H1 (cell line): ENCODE results near the gene ADGRL4. TPM values are rescaled to one million over a fixed set of nuclear protein-coding genes. Genes with fewer than 3 reads are reported as not detected.

ENCODE experiments used
- CTCF ChIA-PET: fragments of 300-600 bp; sonication (Branson Sonifier 250); formaldehyde crosslinking; loops from one replicate; lab custom pipeline; 2021; ENCODE audit not compliant: partially characterized antibody; lab: Charles Lee
- POLR2A ChIA-PET: fragments of 300-600 bp; sonication (Branson Sonifier 250); formaldehyde crosslinking; loops from one replicate; lab custom pipeline; 2021; ENCODE audit warnings: inconsistent platforms; ENCODE audit not compliant: partially characterized antibody; lab: Charles Lee
- DNase-seq, 2 experiments: peaks; one replicate each; pipeline versions ENCODE4 v3.0.0 to v3.0.0-alpha.2; 2010 to 2022; ENCODE audit warnings: low spot score in 2 of 2, low read depth in 1 of 2, mixed read lengths in 1 of 2
- FAIRE-seq: peaks from 2 replicates; lab custom pipeline; 2011; peaks lifted over from hg19 to GRCh38; lab: Jason Lieb, UNC
- H2AFZ ChIP-seq: 2 replicates; pipeline ENCODE4 v1.8.1; 2012; ENCODE audit warnings: low read length, inconsistent platforms
- H2AK5ac ChIP-seq: 2 replicates; pipeline ENCODE4 v1.6.1; 2013; ENCODE audit warnings: low read depth, low read length
- H2BK120ac ChIP-seq: replicated peaks from 2 replicates; pipeline ENCODE3; 2013; ENCODE audit warnings: low read depth, low read length, inconsistent platforms
- H2BK12ac ChIP-seq: 2 replicates; pipeline ENCODE4 v1.6.1; 2013; ENCODE audit warnings: low read depth, low read length
- H2BK15ac ChIP-seq: 2 replicates; pipeline ENCODE4 v1.6.1; 2013; ENCODE audit warnings: low read length
- H2BK20ac ChIP-seq: 2 replicates; pipeline ENCODE4 v1.6.1; 2013; ENCODE audit warnings: low read length
- H2BK5ac ChIP-seq: 2 replicates; pipeline ENCODE4 v1.6.1; 2013; ENCODE audit warnings: low read depth, low read length
- H3K14ac ChIP-seq: 2 replicates; pipeline ENCODE4 v1.6.1; 2013; ENCODE audit warnings: inconsistent platforms; ENCODE audit not compliant: insufficient read length
- H3K18ac ChIP-seq: 2 replicates; pipeline ENCODE4 v1.6.1; 2013; ENCODE audit warnings: low read length; ENCODE audit errors: extremely low read depth
- H3K23ac ChIP-seq: 2 replicates; pipeline ENCODE4 v1.6.1; 2013; ENCODE audit warnings: inconsistent platforms; ENCODE audit not compliant: insufficient read length
- H3K23me2 ChIP-seq: 2 replicates; pipeline ENCODE4 v1.6.1; 2013; ENCODE audit warnings: low read depth, low read length
- H3K27ac ChIP-seq: 2 replicates; pipeline ENCODE4 v1.6.1; 2011; ENCODE audit warnings: low read depth, low read length, inconsistent platforms
- H3K27me3 ChIP-seq, 4 experiments: replicated peaks in 1 of 4; 1 replicate in 1 of 4; 2 replicates in 3 of 4; pipeline versions ENCODE4 v1.6.1 to v1.8.1; 2011 to 2013; ENCODE audit warnings: low read length in 3 of 4, mild to moderate bottlenecking in 3 of 4, inconsistent platforms in 2 of 4, mixed read lengths in 2 of 4, moderate library complexity in 1 of 4; ENCODE audit not compliant: control insufficient read depth in 3 of 4, insufficient read depth in 3 of 4; ENCODE audit errors: extremely low read depth in 1 of 4
- H3K36me3 ChIP-seq, 4 experiments: 2 replicates each; pipeline versions ENCODE4 v1.6.1 to v1.8.1; 2011 to 2013; ENCODE audit warnings: mild to moderate bottlenecking in 4 of 4, low read length in 3 of 4, moderate library complexity in 2 of 4, control low read depth in 1 of 4, inconsistent platforms in 1 of 4; ENCODE audit not compliant: insufficient read depth in 4 of 4, control insufficient read depth in 2 of 4
- H3K4ac ChIP-seq: replicated peaks from 2 replicates; pipeline ENCODE3; 2013; ENCODE audit warnings: low read length, low read depth, mixed read lengths, inconsistent platforms; ENCODE audit not compliant: insufficient read length
- H3K4me1 ChIP-seq, 4 experiments: replicated peaks in 1 of 4; 1 replicate in 1 of 4; 2 replicates in 3 of 4; pipeline versions ENCODE4 v1.6.1 to v1.8.1; 2011 to 2013; ENCODE audit warnings: low read length in 3 of 4, inconsistent platforms in 2 of 4, mixed read lengths in 1 of 4; ENCODE audit not compliant: insufficient read depth in 4 of 4, control insufficient read depth in 3 of 4
- H3K4me2 ChIP-seq, 2 experiments: 2 replicates each; pipeline versions ENCODE4 v1.6.1 to v1.8.1; 2011 to 2013; ENCODE audit warnings: low read depth in 2 of 2, low read length in 2 of 2, control low read depth in 1 of 2, inconsistent platforms in 1 of 2, mild to moderate bottlenecking in 1 of 2; ENCODE audit not compliant: insufficient read depth in 1 of 2
- H3K4me3 ChIP-seq, 4 experiments: fragments of 200-600, 300-600 bp in 1 of 4; sonication (generic), shearing (Covaris generic), sonication (Bioruptor Twin) in 1 of 4; 2 replicates each; pipeline versions ENCODE4 v1.5.1 to v1.8.1; 2011 to 2016; ENCODE audit warnings: low read length in 4 of 4, low read depth in 3 of 4, control low read depth in 2 of 4, inconsistent platforms in 2 of 4, mild to moderate bottlenecking in 2 of 4, mixed read lengths in 1 of 4, moderate library complexity in 1 of 4; ENCODE audit not compliant: insufficient read depth in 2 of 4; ENCODE audit errors: extremely low read depth in 1 of 4
- H3K56ac ChIP-seq: replicated peaks from 2 replicates; pipeline ENCODE3; 2013; ENCODE audit warnings: low read depth, mild to moderate bottlenecking, mixed read lengths, low read length, inconsistent platforms; ENCODE audit not compliant: insufficient read length
- H3K79me1 ChIP-seq: 2 replicates; pipeline ENCODE4 v1.6.1; 2013; ENCODE audit warnings: low read depth, low read length, control low read depth
- H3K79me2 ChIP-seq, 2 experiments: 2 replicates each; pipeline versions ENCODE4 v1.6.1 to v1.8.1; 2012 to 2013; ENCODE audit warnings: low read length in 2 of 2, mild to moderate bottlenecking in 2 of 2, inconsistent platforms in 1 of 2; ENCODE audit not compliant: insufficient read depth in 2 of 2, control insufficient read depth in 1 of 2
- H3K9ac ChIP-seq, 4 experiments: replicated peaks in 1 of 4; 1 replicate in 1 of 4; 2 replicates in 3 of 4; pipeline versions ENCODE4 v1.6.1 to v1.8.1; 2011 to 2013; ENCODE audit warnings: low read depth in 3 of 4, low read length in 3 of 4, control low read depth in 2 of 4, mild to moderate bottlenecking in 2 of 4, moderate library complexity in 2 of 4, inconsistent platforms in 1 of 4; ENCODE audit errors: extremely low read depth in 1 of 4
- H3K9me3 ChIP-seq, 2 experiments: 2 replicates each; pipeline versions ENCODE4 v1.6.1 to v1.8.1; 2012 to 2013; ENCODE audit warnings: mild to moderate bottlenecking in 2 of 2, moderate library complexity in 2 of 2, control low read depth in 1 of 2, inconsistent platforms in 1 of 2, low read depth in 1 of 2, low read length in 1 of 2, mixed read lengths in 1 of 2; ENCODE audit not compliant: insufficient read depth in 2 of 2
- H4K20me1 ChIP-seq, 2 experiments: replicated peaks in 1 of 2; 2 replicates each; pipeline versions ENCODE3 to v1.8.1; 2011 to 2013; ENCODE audit warnings: inconsistent platforms in 2 of 2, low read length in 2 of 2, mild to moderate bottlenecking in 1 of 2; ENCODE audit not compliant: insufficient read depth in 2 of 2, control insufficient read depth in 1 of 2
- H4K5ac ChIP-seq: 2 replicates; pipeline ENCODE4 v1.6.1; 2013; ENCODE audit warnings: low read length, low read depth, mixed read lengths, inconsistent platforms; ENCODE audit not compliant: insufficient read length
- H4K8ac ChIP-seq: 2 replicates; pipeline ENCODE4 v1.8.0; 2013; ENCODE audit warnings: mild to moderate bottlenecking, moderate library complexity, low read length, inconsistent platforms; ENCODE audit not compliant: insufficient read depth; ENCODE audit errors: extremely low read depth
- H4K91ac ChIP-seq: replicated peaks from 2 replicates; pipeline ENCODE3; 2013; ENCODE audit warnings: low read length, mixed read lengths, inconsistent platforms; ENCODE audit not compliant: insufficient read length
- CHD2 ChIP-seq: IDR thresholded peaks from 2 replicates; pipeline ENCODE4 v1.6.1; 2012; ENCODE audit warnings: low read length, improper control_type of control experiment
- EP300 ChIP-seq, 2 experiments: IDR thresholded peaks; 1 replicate in 1 of 2; 2 replicates in 1 of 2; pipeline ENCODE4 v1.6.1; 2011 to 2012; ENCODE audit warnings: low read depth in 2 of 2, low read length in 2 of 2, mild to moderate bottlenecking in 2 of 2, borderline replicate concordance in 1 of 2, inconsistent platforms in 1 of 2, moderate library complexity in 1 of 2
- WGBS, 2 experiments: shearing (Covaris generic) in 1 of 2; methylation state at CpG; one replicate each; pipeline versions ENCODE4 v1.1.6 to v1.1.7; 2013 to 2015; ENCODE audit warnings: low lambda C conversion rate in 2 of 2, mixed read lengths in 2 of 2, inconsistent platforms in 1 of 2, low coverage in 1 of 2, missing lambda C conversion rate in 1 of 2; ENCODE audit not compliant: insufficient replicate concordance in 2 of 2, insufficient coverage in 1 of 2, insufficient read length in 1 of 2; ENCODE audit errors: extremely low coverage in 1 of 2, missing lambda C conversion rate in 1 of 2; 5-methylcytosine and 5-hydroxymethylcytosine counted together
- polyA plus RNA-seq, 7 experiments: library from polyadenylated mRNA; depleted of rRNA in 3 of 7; stranded (reverse) in 5 of 7; unstranded in 2 of 7; fragments of >200 nt in 5 of 7; fragments of 200-250 nt in 2 of 7; gene quantifications; 1 replicate in 5 of 7; 2 replicates in 1 of 7; 4 replicates in 1 of 7; pipeline versions ENCODE4 v1.2.1 to v1.2.3, GENCODE V29; 2011 to 2013; ENCODE audit warnings: missing spikeins in 2 of 7, mixed read lengths in 2 of 7
- total RNA-seq: library from RNA; stranded (reverse); fragmentation: NEBNext Ultra II Directional; extraction: Animal tissue kit (Norgen Biotek cat#: 25700); gene quantifications from 2 replicates; pipeline ENCODE4 v1.2.1, GENCODE V29; 2021

ADGRL4 gene
- total and polyA plus RNA-seq, 2 of the 8 experiments (the other 6 are each of a cell fraction or from before 2014, with no cell fraction given), result 0.60 to 0.97 TPM

DNA sequence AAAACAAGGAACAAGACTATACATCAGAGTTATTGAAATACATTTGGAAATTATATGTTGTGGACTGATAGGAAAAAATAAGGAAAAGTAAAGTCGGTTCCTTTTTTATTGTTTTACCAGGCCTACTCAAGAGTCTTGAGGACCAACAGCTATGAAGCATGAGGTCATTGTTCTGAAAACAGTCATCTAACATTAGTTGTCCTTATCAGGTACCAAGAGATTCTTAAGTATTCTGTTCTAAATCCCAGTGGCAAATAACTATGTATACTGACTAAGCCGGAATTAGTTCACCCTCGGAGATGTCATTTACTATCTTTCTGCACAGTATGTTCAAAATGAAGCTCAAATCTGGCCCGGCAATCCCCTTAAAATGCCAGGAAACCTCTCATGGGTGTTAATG is 585 bp downstream of the ADGRL4 start:
- Histone ChIP-seq H2BK20ac (no peak overlapping the region), H3K9ac (0 out of 7 replicates have a peak overlapping the region, but pooled peaks of 1 of the 4 experiments have one; percentile 51), H2BK12ac (no peak overlapping the region), H3K4ac (no peak overlapping the region), H3K56ac (peak overlapping the region; percentile 53), H2BK5ac (no peak overlapping the region), H3K27ac (no peak overlapping the region), H3K36me3 (no peaks in the 10 kb centered on the region), H3K23ac (no peak overlapping the region), H2BK120ac (no peak overlapping the region), H4K91ac (no peak overlapping the region), H3K27me3 (no peaks in the 10 kb centered on the region), H2AFZ (peak overlapping the region; percentile 99), H3K79me2 (no peaks in the 10 kb centered on the region), H2AK5ac (no peak overlapping the region), H3K79me1 (no peaks in the 10 kb centered on the region), H3K9me3 (no peaks in the 10 kb centered on the region), H3K14ac (no peak overlapping the region), H3K23me2 (no peaks in the 10 kb centered on the region), H2BK15ac (no peak overlapping the region), H3K4me2 (peak overlapping the region; percentile 81 to 86), H3K4me1 (peaks cover 0 to 3% (median 1%) of the 10 kb centered on the region in 4 experiments; a peak in 2 of 7 replicates), H3K4me3 (peak overlapping the region; percentile 47 to 75 (median 69); a peak in 7 of 8 replicates), H4K20me1 (no peaks in the 10 kb centered on the region), H3K18ac (no peak overlapping the region), H4K8ac (no peak overlapping the region), H4K5ac (no peak overlapping the region)
- DNase-seq, result no peak
- ChIA-PET CTCF (interaction anchor here (1.0 kb wide), 1 partner anchor 39 kb away, joined by 4 read pairs; no protein-coding TSS in a partner anchor), POLR2A (no interaction called here)
- 81% methylated on average over 4 of the region's 4 CpGs; no CpG with 5 or more reads in 1 of the 2 experiments for WGBS, 2 experiments
- no peak for FAIRE-seq
- TF ChIP-seq CHD2, result no peak
- TF ChIP-seq EP300 (IDR thresholded peaks at IDR 0.05; ENCODE audit: borderline replicate concordance in 1 of 2, low read depth in 2 of 2, low read length in 2 of 2), result no peak
